ENCODE measurements around the gene PPP1R7.

PPP1R7 gene

GRCh38 chr2:241108271-241109209, 41.7 kb upstream of the PPP1R7 start:
- no peak for DNase-seq (ENCODE audit: low read depth, low spot score)
- in situ Hi-C loops (cut with HindIII; ENCODE audit: low sequenced_read_pairs): no loop called here
- no peak overlapping the region for H3K4me3 ChIP-seq (ENCODE audit: low read depth, low read length)
- TF ChIP-seq, protein P1, sequence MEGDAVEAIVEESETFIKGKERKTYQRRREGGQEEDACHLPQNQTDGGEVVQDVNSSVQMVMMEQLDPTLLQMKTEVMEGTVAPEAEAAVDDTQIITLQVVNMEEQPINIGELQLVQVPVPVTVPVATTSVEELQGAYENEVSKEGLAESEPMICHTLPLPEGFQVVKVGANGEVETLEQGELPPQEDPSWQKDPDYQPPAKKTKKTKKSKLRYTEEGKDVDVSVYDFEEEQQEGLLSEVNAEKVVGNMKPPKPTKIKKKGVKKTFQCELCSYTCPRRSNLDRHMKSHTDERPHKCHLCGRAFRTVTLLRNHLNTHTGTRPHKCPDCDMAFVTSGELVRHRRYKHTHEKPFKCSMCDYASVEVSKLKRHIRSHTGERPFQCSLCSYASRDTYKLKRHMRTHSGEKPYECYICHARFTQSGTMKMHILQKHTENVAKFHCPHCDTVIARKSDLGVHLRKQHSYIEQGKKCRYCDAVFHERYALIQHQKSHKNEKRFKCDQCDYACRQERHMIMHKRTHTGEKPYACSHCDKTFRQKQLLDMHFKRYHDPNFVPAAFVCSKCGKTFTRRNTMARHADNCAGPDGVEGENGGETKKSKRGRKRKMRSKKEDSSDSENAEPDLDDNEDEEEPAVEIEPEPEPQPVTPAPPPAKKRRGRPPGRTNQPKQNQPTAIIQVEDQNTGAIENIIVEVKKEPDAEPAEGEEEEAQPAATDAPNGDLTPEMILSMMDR (IDR thresholded peaks at IDR 0.05; ENCODE audit: low read depth, low read length): no peak

DNA sequence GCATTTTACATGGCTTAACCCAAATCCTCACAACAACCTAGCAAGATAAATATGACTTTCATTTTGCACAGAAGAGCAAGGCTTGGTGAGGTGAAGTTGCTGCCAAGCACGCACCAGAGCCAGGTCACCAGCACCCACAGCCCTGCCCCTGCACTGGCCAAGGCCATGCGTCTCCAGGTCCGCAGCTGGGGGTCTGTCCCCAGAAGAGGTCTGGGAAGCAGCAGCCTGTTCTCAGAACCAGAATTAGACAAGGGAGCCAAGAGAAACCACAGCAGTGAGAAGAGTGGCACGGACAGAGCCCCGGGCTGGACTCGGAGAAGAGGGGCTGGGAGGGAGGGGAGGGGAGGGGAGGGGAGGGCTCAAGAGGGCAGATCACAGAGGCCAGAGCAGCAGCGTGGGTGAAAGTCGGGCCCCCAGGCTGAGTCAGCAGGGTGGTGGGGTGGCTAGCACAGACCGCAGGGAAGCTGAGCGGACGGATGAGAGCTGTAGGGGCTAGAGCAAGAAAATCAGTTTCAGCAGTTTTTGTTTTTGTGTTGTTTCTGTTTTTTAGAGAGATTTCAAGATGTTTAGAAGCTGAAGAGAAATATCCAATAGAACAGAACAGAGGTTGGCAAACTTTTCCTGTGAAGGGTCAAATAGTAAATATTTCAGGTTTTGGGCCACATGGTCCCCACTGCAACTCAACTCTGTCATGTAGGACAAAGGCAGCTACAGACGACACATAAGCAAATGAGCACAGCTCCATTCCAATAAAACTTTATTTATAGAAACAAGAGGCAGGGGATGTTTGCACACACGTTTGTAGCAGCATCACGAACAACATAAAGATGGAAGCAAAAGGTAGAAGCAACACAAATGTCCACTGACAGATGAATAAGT, 40.8 kb upstream of the PPP1R7 start:
- TF ChIP-seq, protein P1 (IDR thresholded peaks at IDR 0.05; ENCODE audit: low read depth, low read length): no peak
- in situ Hi-C loops (cut with HindIII; ENCODE audit: low sequenced_read_pairs): no loop called here
- no peak for DNase-seq (ENCODE audit: low read depth, low spot score)
- no peak overlapping the region for H3K4me3 ChIP-seq (ENCODE audit: low read depth, low read length)

DNA sequence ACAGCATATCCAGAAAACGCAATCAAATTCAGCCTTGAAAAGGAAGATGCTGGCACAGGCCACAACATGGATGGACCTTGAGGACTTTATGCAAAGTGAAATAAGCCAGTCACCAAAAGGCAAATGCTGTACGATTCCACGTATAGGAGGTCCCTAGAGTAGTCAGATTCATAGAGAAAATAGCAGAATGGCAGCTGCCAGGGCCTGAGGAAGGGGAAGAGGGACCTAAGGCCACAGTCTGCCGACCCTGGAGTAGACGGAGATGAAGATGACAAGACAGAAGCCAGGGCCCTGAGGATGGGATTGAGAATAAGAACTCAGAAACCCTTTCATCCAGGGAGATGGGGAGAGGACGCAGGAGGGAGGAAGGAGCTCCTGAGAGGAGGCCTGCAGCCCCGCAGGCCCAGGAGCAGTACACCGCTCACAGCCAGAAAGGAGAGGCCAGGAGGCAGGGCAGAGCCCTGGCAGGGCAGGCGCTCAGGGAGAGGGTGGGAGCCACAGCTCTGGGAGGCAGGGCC, 40.1 kb upstream of the PPP1R7 start:
- H3K4me3 ChIP-seq (ENCODE audit: low read depth, low read length): no peak overlapping the region
- in situ Hi-C loops (cut with HindIII; ENCODE audit: low sequenced_read_pairs): no loop called here
- TF ChIP-seq, protein P1 (IDR thresholded peaks at IDR 0.05; ENCODE audit: low read depth, low read length): no peak
- DNase-seq (ENCODE audit: low read depth, low spot score): no peak

- in situ Hi-C loops (cut with HindIII; ENCODE audit: low sequenced_read_pairs): no loop called here
- DNase-seq (ENCODE audit: low read depth, low spot score): no peak
- no peak overlapping the region for H3K4me3 ChIP-seq (ENCODE audit: low read depth, low read length)
- TF ChIP-seq, protein P1 (IDR thresholded peaks at IDR 0.05; ENCODE audit: low read depth, low read length): no peak
Measured at GRCh38 chr2:241110607-241111439, 39.4 kb upstream of the PPP1R7 start.

GRCh38 chr2:241111440-241111805, 38.8 kb upstream of the PPP1R7 start:
- H3K4me3 ChIP-seq (ENCODE audit: low read depth, low read length): no peak overlapping the region
- in situ Hi-C loops (cut with HindIII; ENCODE audit: low sequenced_read_pairs): no loop called here
- TF ChIP-seq, protein P1 (IDR thresholded peaks at IDR 0.05; ENCODE audit: low read depth, low read length): no peak
- no peak for DNase-seq (ENCODE audit: low read depth, low spot score)

DNA sequence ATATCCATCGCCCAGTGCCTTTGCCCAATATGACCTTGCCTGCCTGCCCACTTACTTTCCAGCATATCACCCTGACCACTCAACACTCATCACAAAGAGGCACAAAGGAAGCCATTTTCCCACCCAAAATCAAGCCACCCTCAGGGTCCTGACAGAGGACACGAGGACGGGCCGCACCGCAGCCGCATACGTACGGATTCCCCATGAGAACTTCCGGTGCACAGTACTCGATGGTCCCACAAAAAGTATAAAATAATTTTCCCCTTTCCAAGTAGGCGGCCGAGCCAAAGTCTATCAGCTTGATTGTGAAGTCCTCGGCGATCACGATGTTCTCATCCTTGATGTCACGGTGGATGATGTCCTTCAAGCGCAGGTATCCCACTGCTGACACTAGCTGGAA, 38.2 kb upstream of the PPP1R7 start:
- in situ Hi-C loops (cut with HindIII; ENCODE audit: low sequenced_read_pairs): no loop called here
- TF ChIP-seq, protein P1 (IDR thresholded peaks at IDR 0.05; ENCODE audit: low read depth, low read length): no peak
- DNase-seq (ENCODE audit: low read depth, low spot score): no peak
- H3K4me3 ChIP-seq (ENCODE audit: low read depth, low read length): no peak overlapping the region
